Gastrocnemius medialis (tissue), 4 donors: ENCODE results near the gene MAPKAP1.

ENCODE experiments used
- POLR2A ChIP-seq, 2 donors: fragments of 450-650 bp; IDR thresholded peaks; one replicate each; pipeline ENCODE4 v1.6.1; 2017; ENCODE audit warnings: antibody characterized with exemption in 2 of 2, mild to moderate bottlenecking in 2 of 2, moderate library complexity in 2 of 2
- TF ChIP-seq, protein P1 (sequence below), 5 experiments: fragments of 450-650 bp in 3 of 5; fragments of 200-600 bp in 2 of 5; sonication (generic) in 2 of 5; IDR thresholded peaks in 4 of 5; conservative IDR thresholded peaks in 1 of 5; 1 replicate in 4 of 5; 2 replicates in 1 of 5; pipeline ENCODE4 v1.5.1; 2016 to 2019; ENCODE audit warnings: antibody characterized with exemption in 5 of 5, mild to moderate bottlenecking in 3 of 5, moderate library complexity in 3 of 5

DNA sequence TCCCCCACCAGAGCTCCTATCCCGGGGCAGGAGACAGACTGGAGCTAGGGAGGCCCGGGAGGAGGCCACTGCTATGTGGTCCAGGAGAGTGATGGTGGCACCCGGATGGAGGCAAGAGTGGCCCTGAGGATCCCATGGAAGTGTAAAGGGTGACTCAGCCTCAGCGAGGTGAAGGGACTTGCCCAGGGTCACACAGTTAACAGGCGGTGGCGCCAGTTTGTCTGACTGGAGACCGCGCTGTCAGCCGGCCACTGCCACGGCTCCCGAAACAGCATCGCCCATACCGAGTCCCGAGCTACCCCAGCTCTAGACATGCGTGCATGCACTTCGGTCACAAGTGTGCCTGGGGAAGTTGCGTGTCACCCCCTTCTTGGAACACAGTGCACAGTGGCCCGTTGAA lies 279.5 kb downstream of the MAPKAP1 start:
- TF ChIP-seq, protein P1, sequence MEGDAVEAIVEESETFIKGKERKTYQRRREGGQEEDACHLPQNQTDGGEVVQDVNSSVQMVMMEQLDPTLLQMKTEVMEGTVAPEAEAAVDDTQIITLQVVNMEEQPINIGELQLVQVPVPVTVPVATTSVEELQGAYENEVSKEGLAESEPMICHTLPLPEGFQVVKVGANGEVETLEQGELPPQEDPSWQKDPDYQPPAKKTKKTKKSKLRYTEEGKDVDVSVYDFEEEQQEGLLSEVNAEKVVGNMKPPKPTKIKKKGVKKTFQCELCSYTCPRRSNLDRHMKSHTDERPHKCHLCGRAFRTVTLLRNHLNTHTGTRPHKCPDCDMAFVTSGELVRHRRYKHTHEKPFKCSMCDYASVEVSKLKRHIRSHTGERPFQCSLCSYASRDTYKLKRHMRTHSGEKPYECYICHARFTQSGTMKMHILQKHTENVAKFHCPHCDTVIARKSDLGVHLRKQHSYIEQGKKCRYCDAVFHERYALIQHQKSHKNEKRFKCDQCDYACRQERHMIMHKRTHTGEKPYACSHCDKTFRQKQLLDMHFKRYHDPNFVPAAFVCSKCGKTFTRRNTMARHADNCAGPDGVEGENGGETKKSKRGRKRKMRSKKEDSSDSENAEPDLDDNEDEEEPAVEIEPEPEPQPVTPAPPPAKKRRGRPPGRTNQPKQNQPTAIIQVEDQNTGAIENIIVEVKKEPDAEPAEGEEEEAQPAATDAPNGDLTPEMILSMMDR (IDR thresholded peaks at IDR 0.05 in 4 of 5, conservative IDR thresholded peaks at IDR 0.05 in 1 of 5): no peak
- no peak for TF ChIP-seq POLR2A (IDR thresholded peaks at IDR 0.05)
